LNCAP (cell line): ENCODE data around the gene HCK.

Experiments used
- TF ChIP-seq, protein P1 (sequence below): fragments of 450-650 bp; IDR thresholded peaks from 2 replicates; pipeline ENCODE4 v1.5.1; 2017; ENCODE audit warnings: mild to moderate bottlenecking

HCK gene

DNA sequence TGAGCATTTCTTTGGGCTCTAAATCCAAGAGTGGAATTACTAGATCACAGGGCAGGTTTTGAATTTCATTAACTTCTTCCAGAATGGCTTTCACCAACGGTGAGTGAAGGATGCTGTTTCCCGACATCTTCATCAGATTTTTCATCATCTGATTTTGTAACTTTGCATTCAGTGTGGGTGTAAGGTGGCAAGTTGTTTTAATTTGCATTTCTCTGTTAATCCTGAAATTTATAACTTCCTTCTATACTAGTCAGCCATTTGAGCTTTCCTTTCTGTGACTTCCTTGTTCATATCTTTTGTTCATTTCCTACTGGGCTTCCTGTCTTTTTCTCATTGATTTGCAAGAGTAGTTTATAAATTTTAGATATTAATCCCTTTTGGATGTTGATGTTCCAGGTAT lies 18.7 kb upstream of the HCK start:
- TF ChIP-seq, protein P1, sequence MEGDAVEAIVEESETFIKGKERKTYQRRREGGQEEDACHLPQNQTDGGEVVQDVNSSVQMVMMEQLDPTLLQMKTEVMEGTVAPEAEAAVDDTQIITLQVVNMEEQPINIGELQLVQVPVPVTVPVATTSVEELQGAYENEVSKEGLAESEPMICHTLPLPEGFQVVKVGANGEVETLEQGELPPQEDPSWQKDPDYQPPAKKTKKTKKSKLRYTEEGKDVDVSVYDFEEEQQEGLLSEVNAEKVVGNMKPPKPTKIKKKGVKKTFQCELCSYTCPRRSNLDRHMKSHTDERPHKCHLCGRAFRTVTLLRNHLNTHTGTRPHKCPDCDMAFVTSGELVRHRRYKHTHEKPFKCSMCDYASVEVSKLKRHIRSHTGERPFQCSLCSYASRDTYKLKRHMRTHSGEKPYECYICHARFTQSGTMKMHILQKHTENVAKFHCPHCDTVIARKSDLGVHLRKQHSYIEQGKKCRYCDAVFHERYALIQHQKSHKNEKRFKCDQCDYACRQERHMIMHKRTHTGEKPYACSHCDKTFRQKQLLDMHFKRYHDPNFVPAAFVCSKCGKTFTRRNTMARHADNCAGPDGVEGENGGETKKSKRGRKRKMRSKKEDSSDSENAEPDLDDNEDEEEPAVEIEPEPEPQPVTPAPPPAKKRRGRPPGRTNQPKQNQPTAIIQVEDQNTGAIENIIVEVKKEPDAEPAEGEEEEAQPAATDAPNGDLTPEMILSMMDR, result no peak

DNA sequence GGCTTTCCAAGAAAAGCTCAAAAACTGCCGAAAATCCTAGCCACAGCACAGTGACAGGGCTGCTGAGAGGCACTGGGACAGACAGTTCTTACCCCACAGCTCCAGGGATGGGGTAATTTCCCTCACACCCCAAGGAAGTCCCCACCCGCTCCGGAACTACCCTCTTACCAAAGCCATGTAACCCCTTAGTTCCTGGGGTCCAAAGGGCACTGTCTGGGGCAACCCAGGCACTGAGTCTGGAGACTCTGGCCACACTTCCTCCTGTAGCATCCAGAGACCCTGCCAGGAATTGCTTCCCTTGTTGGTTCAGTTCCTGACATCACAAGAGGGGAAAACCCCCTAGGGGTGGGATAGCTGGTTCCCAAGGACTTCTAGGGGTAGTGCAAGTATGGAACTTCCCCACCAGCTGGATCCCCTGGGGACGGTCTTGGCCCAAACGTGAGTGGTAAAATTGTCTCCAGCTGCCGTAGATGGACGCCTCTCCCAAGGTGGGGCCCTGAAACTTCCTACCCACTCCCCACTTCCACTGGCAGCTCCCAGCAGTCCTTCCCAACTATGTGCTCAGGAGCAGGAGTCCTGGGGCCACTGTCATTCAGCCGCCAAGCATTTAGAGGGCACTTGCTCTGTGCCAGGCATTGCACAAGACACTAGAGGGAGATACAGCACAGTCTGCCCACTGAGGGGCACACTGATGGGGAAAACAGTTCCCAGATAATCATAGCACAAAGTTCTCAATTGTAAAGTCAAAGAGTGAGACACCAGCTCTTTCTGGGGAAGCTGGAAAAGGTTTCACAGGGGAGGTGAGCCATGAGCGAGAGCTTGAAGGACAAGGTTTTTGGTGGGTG lies 17.2 kb upstream of the HCK start:
- TF ChIP-seq, protein P1, result no peak

DNA sequence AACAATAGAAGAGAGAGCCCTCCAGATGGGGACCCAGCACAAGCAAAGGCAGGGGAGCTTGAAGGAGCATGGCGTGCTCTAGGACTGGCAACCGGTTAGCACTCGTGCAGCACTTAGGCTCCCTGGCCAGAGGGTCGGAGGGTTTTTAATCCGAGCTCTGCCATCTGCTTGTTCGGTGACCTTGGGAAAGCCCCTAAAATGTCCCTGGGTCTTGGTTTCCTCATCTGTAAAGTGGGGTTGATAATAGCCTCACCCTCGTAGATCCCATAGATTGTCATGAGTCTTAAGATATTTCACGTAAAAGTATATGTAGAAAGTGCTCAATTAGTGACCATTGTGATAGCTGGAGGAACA lies 16.6 kb upstream of the HCK start:
- TF ChIP-seq, protein P1, result no peak

DNA sequence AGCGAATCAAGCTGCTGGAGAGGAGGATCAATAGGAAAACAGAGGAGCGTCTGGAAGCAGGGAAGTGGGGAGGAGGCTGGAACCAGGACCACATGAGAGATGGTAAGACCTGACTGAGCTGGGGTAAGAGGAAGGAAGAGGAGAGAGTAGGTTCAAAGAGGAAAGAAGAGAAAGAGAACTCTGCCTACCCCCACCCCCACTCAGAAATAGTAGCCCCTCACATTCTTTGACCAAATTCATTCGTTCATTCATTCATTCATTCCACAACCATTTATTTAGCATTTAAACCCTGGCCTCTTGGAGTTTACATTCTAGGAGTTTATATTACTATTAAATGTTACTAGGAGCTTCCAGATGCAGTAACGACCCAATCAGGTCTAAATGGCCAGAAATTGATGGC lies 15.8 kb upstream of the HCK start:
- TF ChIP-seq, protein P1, result no peak

DNA sequence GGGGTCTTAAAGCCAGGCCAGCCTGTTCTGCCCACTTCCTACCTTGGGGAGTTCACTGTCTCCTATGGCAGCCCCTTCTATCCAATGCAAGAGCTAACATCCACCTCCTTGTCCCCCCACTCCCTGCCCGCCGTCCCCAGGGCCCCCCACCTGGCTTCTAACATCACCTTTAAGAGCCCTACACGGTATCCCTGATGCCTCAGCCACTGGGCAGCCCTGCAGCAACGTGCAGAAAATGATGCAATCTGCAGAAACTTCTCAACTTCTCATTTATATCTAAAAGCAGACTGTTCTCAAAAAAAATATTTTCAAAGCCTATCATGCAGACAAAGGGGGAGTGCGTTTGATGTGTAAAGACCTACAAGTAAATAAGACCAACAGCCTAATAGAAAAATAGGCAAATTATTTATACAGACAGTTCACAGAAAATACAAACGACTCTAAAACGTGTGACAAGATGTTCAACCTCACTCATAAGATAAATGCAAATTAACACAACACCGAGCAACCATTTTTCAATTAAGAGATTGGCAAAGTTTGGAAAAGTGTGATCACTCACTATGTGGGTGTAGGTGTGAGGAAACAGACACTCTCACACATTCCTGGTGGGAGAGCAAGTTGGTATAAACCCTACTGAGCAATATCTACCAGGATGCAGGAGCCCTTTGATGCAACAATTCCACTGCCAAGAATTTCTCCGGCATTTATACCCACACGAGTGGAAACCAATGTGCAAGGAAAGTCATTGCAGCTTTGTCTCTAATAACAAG lies 15.1 kb upstream of the HCK start:
- TF ChIP-seq, protein P1, result no peak

DNA sequence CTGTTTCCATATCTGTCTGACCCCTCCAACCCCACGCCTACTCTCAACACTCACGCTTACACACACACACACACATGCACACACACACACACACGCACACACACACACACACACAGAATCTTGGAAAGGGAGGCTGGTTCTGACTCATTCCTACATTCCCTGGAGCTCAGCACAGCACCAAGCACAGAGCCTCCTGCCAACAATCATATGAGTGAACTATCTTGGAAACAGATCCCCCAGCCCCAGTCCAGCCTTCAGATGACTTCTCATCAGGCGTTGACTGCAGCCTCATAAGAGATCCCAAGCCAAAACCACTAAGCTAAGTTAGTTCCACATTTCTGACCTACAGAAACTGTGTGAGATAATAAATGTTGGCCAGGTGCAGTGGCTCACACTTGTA lies 14.1 kb upstream of the HCK start:
- TF ChIP-seq, protein P1, result no peak

DNA sequence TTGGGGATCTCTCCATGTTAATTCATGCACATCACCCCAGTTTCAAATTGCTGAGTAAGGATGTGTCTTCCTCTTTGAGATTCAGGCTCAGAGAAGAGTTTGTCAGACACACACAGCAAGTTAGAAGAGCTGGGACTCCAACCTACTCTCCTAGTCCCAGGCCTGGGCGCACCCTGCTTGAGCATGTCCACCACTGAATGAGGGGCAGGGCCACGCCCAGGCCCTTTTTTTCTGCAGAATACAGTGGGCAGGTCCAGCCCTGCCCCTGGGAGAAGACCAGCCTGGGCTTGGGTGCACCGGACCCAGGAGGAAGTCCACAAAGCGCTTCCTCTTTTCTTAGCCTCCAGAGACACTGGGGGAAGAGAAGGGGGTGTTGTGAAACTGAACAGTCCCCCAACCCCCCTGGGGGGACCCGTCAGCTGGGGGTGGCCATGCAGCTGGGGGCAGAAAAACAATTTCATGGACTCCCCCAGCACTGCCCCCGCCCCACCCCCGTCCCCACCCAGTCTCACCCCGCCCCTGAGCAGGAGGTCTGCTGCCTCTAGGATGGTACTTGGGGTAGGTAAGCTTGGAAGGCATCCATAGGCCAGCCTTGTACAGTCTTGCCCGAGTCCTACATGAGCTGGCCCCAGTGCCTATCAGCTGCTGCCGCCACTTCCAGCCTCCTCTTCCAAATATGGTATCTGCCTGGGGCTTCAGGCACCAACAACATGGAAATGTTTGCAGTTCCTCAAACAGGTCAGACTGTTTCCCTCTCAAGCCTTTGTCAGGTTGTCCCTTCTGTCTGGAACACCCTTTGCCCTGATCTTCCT lies 11.7 kb upstream of the HCK start:
- TF ChIP-seq, protein P1, result no peak
